Measurements from ENCODE around the gene ZNF367.
"Not testable (repeated sequence)": the region's sequence is repeated elsewhere in the genome, so short reads cannot be mapped to it uniquely, and the experiment has no call there.

ZNF367 gene

GRCh38 chr9:96408409-96409280, 9.5 kb downstream of the ZNF367 start:
- no peak for DNase-seq (ENCODE audit: low read depth in 2 of 2, low spot score in 1 of 2)

GRCh38 chr9:96400132-96400910, 17.8 kb downstream of the ZNF367 start:
- DNase-seq (ENCODE audit: low read depth in 2 of 2, low spot score in 1 of 2) = no peak

GRCh38 chr9:96399325-96399633, 18.9 kb downstream of the ZNF367 start:
- DNase-seq (ENCODE audit: low read depth in 2 of 2, low spot score in 1 of 2) = no peak

- DNase-seq (ENCODE audit: low read depth in 2 of 2, low spot score in 1 of 2) = no peak
Measured at GRCh38 chr9:96398582-96399324, 19.4 kb downstream of the ZNF367 start.

- DNase-seq (ENCODE audit: low read depth in 2 of 2, low spot score in 1 of 2) = no peak
Measured at GRCh38 chr9:96395964-96396363, 22.2 kb downstream of the ZNF367 start.

- DNase-seq (ENCODE audit: low read depth in 2 of 2, low spot score in 1 of 2) = no peak
Measured at GRCh38 chr9:96394832-96395496, 23.2 kb downstream of the ZNF367 start.

GRCh38 chr9:96392263-96392662, 25.9 kb downstream of the ZNF367 start:
- DNase-seq (ENCODE audit: low read depth in 2 of 2, low spot score in 1 of 2) = no peak

GRCh38 chr9:96391021-96391765, 27.0 kb downstream of the ZNF367 start:
- DNase-seq (ENCODE audit: low read depth in 2 of 2, low spot score in 1 of 2) = no peak

GRCh38 chr9:96388144-96388543, 30.0 kb downstream of the ZNF367 start:
- DNase-seq (ENCODE audit: low read depth in 2 of 2, low spot score in 1 of 2) = no peak

GRCh38 chr9:96386157-96386556, 32.0 kb downstream of the ZNF367 start:
- no peak for DNase-seq (ENCODE audit: low read depth in 2 of 2, low spot score in 1 of 2)

GRCh38 chr9:96383165-96383942, 34.8 kb downstream of the ZNF367 start, which contains the start of gene SLC35D2:
TSS of gene SLC35D2 (minus strand) at chr9:96383711. CDS start at chr9:96383634, 77 bp downstream.
- DNase-seq (ENCODE audit: low read depth in 2 of 2, low spot score in 1 of 2) = no peak

- no peak for DNase-seq (ENCODE audit: low read depth in 2 of 2, low spot score in 1 of 2)
Measured at GRCh38 chr9:96382839-96383164, 35.4 kb downstream of the ZNF367 start.

- no peak for DNase-seq (ENCODE audit: low read depth in 2 of 2, low spot score in 1 of 2)
Measured at GRCh38 chr9:96382175-96382574, 36.0 kb downstream of the ZNF367 start.

GRCh38 chr9:96381696-96382095, 36.5 kb downstream of the ZNF367 start:
- DNase-seq (ENCODE audit: low read depth in 2 of 2, low spot score in 1 of 2) = no peak

GRCh38 chr9:96381125-96381524, 37.0 kb downstream of the ZNF367 start:
- no peak for DNase-seq (ENCODE audit: low read depth in 2 of 2, low spot score in 1 of 2)

GRCh38 chr9:96379461-96379860, 38.7 kb downstream of the ZNF367 start:
- DNase-seq (ENCODE audit: low read depth in 2 of 2, low spot score in 1 of 2) = no peak

GRCh38 chr9:96378187-96378586, 40.0 kb downstream of the ZNF367 start:
- DNase-seq (ENCODE audit: low read depth in 2 of 2, low spot score in 1 of 2) = no peak

GRCh38 chr9:96376891-96377874, 41.0 kb downstream of the ZNF367 start:
- DNase-seq (ENCODE audit: low read depth in 2 of 2, low spot score in 1 of 2) = no peak

GRCh38 chr9:96375507-96375906, 42.7 kb downstream of the ZNF367 start:
- not testable (repeated sequence) for DNase-seq (ENCODE audit: low read depth in 2 of 2, low spot score in 1 of 2)
